ENCODE data around the gene HDAC4.
A peak's percentile ranks its signal among the peaks of the same experiment; 100 is the strongest.

HDAC4 gene

GRCh38 chr2:239158641-239159475 is 242.0 kb downstream of the HDAC4 start:
- in situ Hi-C loops (cut with HindIII; ENCODE audit: low pct_ligation_motif_present, low pct_unique_long_range_greater_than_20kb, low sequenced_read_pairs): no loop called here
- no peak for DNase-seq

GRCh38 chr2:239157771-239158170 is 243.0 kb downstream of the HDAC4 start:
- in situ Hi-C loops (cut with HindIII; ENCODE audit: low pct_ligation_motif_present, low pct_unique_long_range_greater_than_20kb, low sequenced_read_pairs): no loop called here
- DNase-seq: peak; percentile 61

- DNase-seq: no peak
These were observed 243.6 kb downstream of the HDAC4 start for GRCh38 chr2:239157269-239157668.

GRCh38 chr2:239156516-239157265 is 244.1 kb downstream of the HDAC4 start:
- no peak for DNase-seq
- in situ Hi-C loops (cut with HindIII; ENCODE audit: low pct_ligation_motif_present, low pct_unique_long_range_greater_than_20kb, low sequenced_read_pairs): no loop called here

More at GRCh38 chr2:239157269-239157668, 243.6 kb downstream of the HDAC4 start:
- in situ Hi-C loops (cut with HindIII; ENCODE audit: low pct_ligation_motif_present, low pct_unique_long_range_greater_than_20kb, low sequenced_read_pairs): no loop called here

GRCh38 chr2:239155806-239156480 is 244.9 kb downstream of the HDAC4 start:
- DNase-seq: no peak
- in situ Hi-C loops (cut with HindIII; ENCODE audit: low pct_ligation_motif_present, low pct_unique_long_range_greater_than_20kb, low sequenced_read_pairs): no loop called here

- DNase-seq: no peak
- in situ Hi-C loops (cut with HindIII; ENCODE audit: low pct_ligation_motif_present, low pct_unique_long_range_greater_than_20kb, low sequenced_read_pairs): no loop called here
These were observed 245.6 kb downstream of the HDAC4 start for GRCh38 chr2:239154971-239155805.

GRCh38 chr2:239153806-239154591 is 246.8 kb downstream of the HDAC4 start:
- DNase-seq: no peak
- in situ Hi-C loops (cut with HindIII; ENCODE audit: low pct_ligation_motif_present, low pct_unique_long_range_greater_than_20kb, low sequenced_read_pairs): no loop called here

GRCh38 chr2:239152916-239153305 is 247.9 kb downstream of the HDAC4 start:
- in situ Hi-C loops (cut with HindIII; ENCODE audit: low pct_ligation_motif_present, low pct_unique_long_range_greater_than_20kb, low sequenced_read_pairs): no loop called here
- DNase-seq: no peak

GRCh38 chr2:239152239-239152915 is 248.4 kb downstream of the HDAC4 start:
- in situ Hi-C loops (cut with HindIII; ENCODE audit: low pct_ligation_motif_present, low pct_unique_long_range_greater_than_20kb, low sequenced_read_pairs): no loop called here
- DNase-seq: no peak

GRCh38 chr2:239151201-239152131 is 249.4 kb downstream of the HDAC4 start:
- in situ Hi-C loops (cut with HindIII; ENCODE audit: low pct_ligation_motif_present, low pct_unique_long_range_greater_than_20kb, low sequenced_read_pairs): no loop called here
- DNase-seq: no peak

GRCh38 chr2:239150125-239151011 is 250.5 kb downstream of the HDAC4 start:
- in situ Hi-C loops (cut with HindIII; ENCODE audit: low pct_ligation_motif_present, low pct_unique_long_range_greater_than_20kb, low sequenced_read_pairs): no loop called here
- DNase-seq: no peak

- in situ Hi-C loops (cut with HindIII; ENCODE audit: low pct_ligation_motif_present, low pct_unique_long_range_greater_than_20kb, low sequenced_read_pairs): no loop called here
These were observed 251.3 kb downstream of the HDAC4 start for GRCh38 chr2:239149501-239149900.

GRCh38 chr2:239148495-239149200 is 252.2 kb downstream of the HDAC4 start:
- no peak for DNase-seq
- in situ Hi-C loops (cut with HindIII; ENCODE audit: low pct_ligation_motif_present, low pct_unique_long_range_greater_than_20kb, low sequenced_read_pairs): no loop called here

More at GRCh38 chr2:239149501-239149900, 251.3 kb downstream of the HDAC4 start:
- DNase-seq: no peak

- DNase-seq: no peak
- in situ Hi-C loops (cut with HindIII; ENCODE audit: low pct_ligation_motif_present, low pct_unique_long_range_greater_than_20kb, low sequenced_read_pairs): no loop called here
These were observed 253.4 kb downstream of the HDAC4 start for GRCh38 chr2:239147376-239147775.

GRCh38 chr2:239146741-239147181 is 254.1 kb downstream of the HDAC4 start:
- no peak for DNase-seq
- in situ Hi-C loops (cut with HindIII; ENCODE audit: low pct_ligation_motif_present, low pct_unique_long_range_greater_than_20kb, low sequenced_read_pairs): no loop called here
